Measurements from ENCODE around the gene KCNQ1. TPM values are rescaled to one million over a fixed set of nuclear protein-coding genes. Genes with fewer than 3 reads are reported as not detected.

KCNQ1 gene
- total RNA-seq, 1 experiment from 2014 or later: 10.7 TPM

GRCh38 chr11:2553198-2553597 is 108.4 kb downstream of the KCNQ1 start:
- RAD21 ChIA-PET (ENCODE audit: low non-redundant PET in 1 of 2, low total read pairs in 2 of 2, uncharacterized antibody in 2 of 2, unreplicated experiment in 2 of 2): no interaction called here

More at GRCh38 chr11:2553198-2553597, 108.4 kb downstream of the KCNQ1 start:
- no peaks in the 10 kb centered on the region for H3K36me3 ChIP-seq (ENCODE audit: control insufficient read depth in 1 of 2, insufficient read depth in 2 of 2, low read length in 2 of 2)
- no peaks in the 10 kb centered on the region for H3K4me1 ChIP-seq (ENCODE audit: control insufficient read depth in 1 of 2, insufficient read depth in 2 of 2, low read length in 2 of 2)
- H2AFZ ChIP-seq (ENCODE audit: low read depth, low read length, poor library complexity, severe bottlenecking): no peak overlapping the region
- H3K9me2 ChIP-seq (ENCODE audit: insufficient read depth): no peaks in the 10 kb centered on the region
- no peak overlapping the region for H3K9ac ChIP-seq (ENCODE audit: low read length)
- CTCF ChIA-PET: no interaction called here
- ATAC-seq (no peak), DNase-seq (ENCODE audit: low read depth, low spot score) (no peak)
- POLR2A ChIA-PET: no interaction called here
- H3K4me3 ChIP-seq (replicated peaks in 1 of 2; ENCODE audit: low read depth in 1 of 2, low read length in 2 of 2): no peak overlapping the region
- H3K79me2 ChIP-seq (ENCODE audit: insufficient read depth, low read length): no peaks in the 10 kb centered on the region
- intact Hi-C loops (cut with micrococcal nuclease): no loop called here
- no peak overlapping the region for H3K27ac ChIP-seq (ENCODE audit: low read depth, low read length)
- no peaks in the 10 kb centered on the region for H3K9me3 ChIP-seq (ENCODE audit: control insufficient read depth in 1 of 2, insufficient read depth in 1 of 2, low read depth in 1 of 2, low read length in 2 of 2)
- no peaks in the 10 kb centered on the region for H3K27me3 ChIP-seq (ENCODE audit: insufficient read depth, low read length)
- no peaks in the 10 kb centered on the region for H4K20me1 ChIP-seq (ENCODE audit: insufficient read depth)
- BruUV-seq (replicated peaks): no TSS peak
- TF ChIP-seq SRF (IDR thresholded peaks at IDR 0.05; ENCODE audit: low read depth): no peak
- TF ChIP-seq RAD21 (IDR thresholded peaks at IDR 0.05; ENCODE audit: low read depth): no peak
- no peak for TF ChIP-seq EZH2phosphoT487 (IDR thresholded peaks at IDR 0.05; ENCODE audit: borderline replicate concordance)
- no peak for TF ChIP-seq EZH2 (IDR thresholded peaks at IDR 0.05)
- TF ChIP-seq EGR1 (IDR thresholded peaks at IDR 0.05; ENCODE audit: low read depth): no peak
- TF ChIP-seq MAX (IDR thresholded peaks at IDR 0.05): no peak
- TF ChIP-seq, protein P1, sequence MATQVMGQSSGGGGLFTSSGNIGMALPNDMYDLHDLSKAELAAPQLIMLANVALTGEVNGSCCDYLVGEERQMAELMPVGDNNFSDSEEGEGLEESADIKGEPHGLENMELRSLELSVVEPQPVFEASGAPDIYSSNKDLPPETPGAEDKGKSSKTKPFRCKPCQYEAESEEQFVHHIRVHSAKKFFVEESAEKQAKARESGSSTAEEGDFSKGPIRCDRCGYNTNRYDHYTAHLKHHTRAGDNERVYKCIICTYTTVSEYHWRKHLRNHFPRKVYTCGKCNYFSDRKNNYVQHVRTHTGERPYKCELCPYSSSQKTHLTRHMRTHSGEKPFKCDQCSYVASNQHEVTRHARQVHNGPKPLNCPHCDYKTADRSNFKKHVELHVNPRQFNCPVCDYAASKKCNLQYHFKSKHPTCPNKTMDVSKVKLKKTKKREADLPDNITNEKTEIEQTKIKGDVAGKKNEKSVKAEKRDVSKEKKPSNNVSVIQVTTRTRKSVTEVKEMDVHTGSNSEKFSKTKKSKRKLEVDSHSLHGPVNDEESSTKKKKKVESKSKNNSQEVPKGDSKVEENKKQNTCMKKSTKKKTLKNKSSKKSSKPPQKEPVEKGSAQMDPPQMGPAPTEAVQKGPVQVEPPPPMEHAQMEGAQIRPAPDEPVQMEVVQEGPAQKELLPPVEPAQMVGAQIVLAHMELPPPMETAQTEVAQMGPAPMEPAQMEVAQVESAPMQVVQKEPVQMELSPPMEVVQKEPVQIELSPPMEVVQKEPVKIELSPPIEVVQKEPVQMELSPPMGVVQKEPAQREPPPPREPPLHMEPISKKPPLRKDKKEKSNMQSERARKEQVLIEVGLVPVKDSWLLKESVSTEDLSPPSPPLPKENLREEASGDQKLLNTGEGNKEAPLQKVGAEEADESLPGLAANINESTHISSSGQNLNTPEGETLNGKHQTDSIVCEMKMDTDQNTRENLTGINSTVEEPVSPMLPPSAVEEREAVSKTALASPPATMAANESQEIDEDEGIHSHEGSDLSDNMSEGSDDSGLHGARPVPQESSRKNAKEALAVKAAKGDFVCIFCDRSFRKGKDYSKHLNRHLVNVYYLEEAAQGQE (IDR thresholded peaks at IDR 0.05; ENCODE audit: low read depth): no peak
- TF ChIP-seq YY1 (IDR thresholded peaks at IDR 0.05; ENCODE audit: extremely low read depth, insufficient replicate concordance, low read depth, low read length): no peak
- TF ChIP-seq SIN3A (IDR thresholded peaks at IDR 0.05; ENCODE audit: low read depth): no peak
- TF ChIP-seq CBX3 (IDR thresholded peaks at IDR 0.05; ENCODE audit: low read depth): no peak
- no peak for TF ChIP-seq POLR2A (IDR thresholded peaks at IDR 0.05; ENCODE audit: borderline replicate concordance, extremely low read depth, insufficient read depth, insufficient read length)
- TF ChIP-seq ATF3 (IDR thresholded peaks at IDR 0.05): no peak
- no peak for TF ChIP-seq FOSL1 (IDR thresholded peaks at IDR 0.05; ENCODE audit: low read depth)
- TF ChIP-seq ZNF274 (IDR thresholded peaks at IDR 0.05; ENCODE audit: low read depth, low read length): no peak
- no peak overlapping the region for H3K4me2 ChIP-seq (ENCODE audit: low read length)
